ENCODE results near the gene LYPD6.

Gene LYPD6

DNA sequence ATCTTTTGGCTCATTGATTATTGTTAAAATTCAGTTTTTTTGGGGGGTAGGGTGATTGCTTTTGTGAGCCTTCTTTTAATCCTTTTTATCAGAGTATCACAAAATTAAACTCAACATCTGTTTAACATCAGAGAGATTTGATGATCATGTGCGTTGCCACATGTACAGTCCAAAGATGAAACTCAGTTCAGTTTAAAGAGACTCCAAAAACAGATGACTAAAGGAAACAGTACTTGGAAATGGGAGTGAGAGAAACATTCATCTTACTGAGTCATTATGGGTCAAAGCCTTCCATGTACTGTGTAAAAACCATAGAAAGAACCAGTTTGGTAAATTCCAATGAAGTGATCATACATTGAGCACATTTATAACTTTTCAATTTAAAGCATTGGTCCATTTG lies 53.0 kb downstream of the LYPD6 start:
- CTCF ChIA-PET = no interaction called here
- POLR2A ChIA-PET = no interaction called here
- no peak for TF ChIP-seq SP1 (IDR thresholded peaks at IDR 0.05)
- TF ChIP-seq, protein P1, sequence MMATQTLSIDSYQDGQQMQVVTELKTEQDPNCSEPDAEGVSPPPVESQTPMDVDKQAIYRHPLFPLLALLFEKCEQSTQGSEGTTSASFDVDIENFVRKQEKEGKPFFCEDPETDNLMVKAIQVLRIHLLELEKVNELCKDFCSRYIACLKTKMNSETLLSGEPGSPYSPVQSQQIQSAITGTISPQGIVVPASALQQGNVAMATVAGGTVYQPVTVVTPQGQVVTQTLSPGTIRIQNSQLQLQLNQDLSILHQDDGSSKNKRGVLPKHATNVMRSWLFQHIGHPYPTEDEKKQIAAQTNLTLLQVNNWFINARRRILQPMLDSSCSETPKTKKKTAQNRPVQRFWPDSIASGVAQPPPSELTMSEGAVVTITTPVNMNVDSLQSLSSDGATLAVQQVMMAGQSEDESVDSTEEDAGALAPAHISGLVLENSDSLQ (IDR thresholded peaks at IDR 0.05) = no peak
- no peak for TF ChIP-seq FOXK2 (IDR thresholded peaks at IDR 0.05)
- TF ChIP-seq CTBP1 (IDR thresholded peaks at IDR 0.05; ENCODE audit: borderline replicate concordance) = no peak
- TF ChIP-seq HDGF (IDR thresholded peaks at IDR 0.05; ENCODE audit: borderline replicate concordance) = no peak
- TF ChIP-seq LEF1 (IDR thresholded peaks at IDR 0.05; ENCODE audit: borderline replicate concordance) = no peak
- no peak for TF ChIP-seq ARNT (IDR thresholded peaks at IDR 0.05)
- TF ChIP-seq L3MBTL2 (conservative IDR thresholded peaks at IDR 0.05) = no peak
- no peak for TF ChIP-seq NFRKB (IDR thresholded peaks at IDR 0.05)
- no peak for TF ChIP-seq TARDBP (IDR thresholded peaks at IDR 0.05)
- TF ChIP-seq ELF4 (IDR thresholded peaks at IDR 0.05) = no peak
- TF ChIP-seq BHLHE40 (IDR thresholded peaks at IDR 0.05; ENCODE audit: borderline replicate concordance) = no peak
- no peak for TF ChIP-seq SUZ12 (IDR thresholded peaks at IDR 0.05)
- no peak for TF ChIP-seq FOXM1 (IDR thresholded peaks at IDR 0.05; ENCODE audit: borderline replicate concordance)
- no peak for TF ChIP-seq FOXA1 (IDR thresholded peaks at IDR 0.05)
- no peak for TF ChIP-seq ZNF384 (IDR thresholded peaks at IDR 0.05)
- no peak for DNase-seq (ENCODE audit: extremely low spot score)

GRCh38 chr2:149385350-149385749 lies 55.0 kb downstream of the LYPD6 start:
- ChIA-PET POLR2A (no interaction called here), CTCF (no interaction called here)
- no peak for DNase-seq (ENCODE audit: extremely low spot score)
- TF ChIP-seq FOXM1 (IDR thresholded peaks at IDR 0.05; ENCODE audit: borderline replicate concordance) = no peak
- TF ChIP-seq, protein P1 (IDR thresholded peaks at IDR 0.05) = no peak
- TF ChIP-seq NFRKB (IDR thresholded peaks at IDR 0.05) = no peak
- TF ChIP-seq SP1 (IDR thresholded peaks at IDR 0.05) = no peak
- TF ChIP-seq ELF4 (IDR thresholded peaks at IDR 0.05) = no peak
- no peak for TF ChIP-seq ARNT (IDR thresholded peaks at IDR 0.05)
- no peak for TF ChIP-seq FOXK2 (IDR thresholded peaks at IDR 0.05)

DNA sequence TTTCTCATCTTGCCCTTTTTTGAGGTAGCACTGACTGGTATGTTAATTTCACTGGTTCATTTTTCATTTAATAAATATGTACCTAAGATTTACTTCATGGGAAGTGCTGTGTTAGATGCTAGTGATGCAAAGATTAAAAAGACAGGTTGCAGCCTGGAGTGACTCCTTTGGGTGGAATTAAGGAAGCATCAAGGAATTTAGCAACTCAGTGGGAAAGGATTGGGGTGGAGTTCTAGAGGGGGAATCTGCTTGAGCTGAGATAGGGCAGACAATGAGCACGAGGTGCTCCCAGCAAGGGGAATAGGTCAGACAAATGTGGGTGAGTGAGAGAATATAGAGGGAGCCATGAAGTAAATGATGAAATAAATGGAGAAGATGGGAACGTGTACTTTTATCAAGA lies 57.0 kb downstream of the LYPD6 start:
- ChIA-PET CTCF (no interaction called here), POLR2A (no interaction called here)
- TF ChIP-seq ARNT (IDR thresholded peaks at IDR 0.05) = no peak
- no peak for DNase-seq (ENCODE audit: extremely low spot score)

DNA sequence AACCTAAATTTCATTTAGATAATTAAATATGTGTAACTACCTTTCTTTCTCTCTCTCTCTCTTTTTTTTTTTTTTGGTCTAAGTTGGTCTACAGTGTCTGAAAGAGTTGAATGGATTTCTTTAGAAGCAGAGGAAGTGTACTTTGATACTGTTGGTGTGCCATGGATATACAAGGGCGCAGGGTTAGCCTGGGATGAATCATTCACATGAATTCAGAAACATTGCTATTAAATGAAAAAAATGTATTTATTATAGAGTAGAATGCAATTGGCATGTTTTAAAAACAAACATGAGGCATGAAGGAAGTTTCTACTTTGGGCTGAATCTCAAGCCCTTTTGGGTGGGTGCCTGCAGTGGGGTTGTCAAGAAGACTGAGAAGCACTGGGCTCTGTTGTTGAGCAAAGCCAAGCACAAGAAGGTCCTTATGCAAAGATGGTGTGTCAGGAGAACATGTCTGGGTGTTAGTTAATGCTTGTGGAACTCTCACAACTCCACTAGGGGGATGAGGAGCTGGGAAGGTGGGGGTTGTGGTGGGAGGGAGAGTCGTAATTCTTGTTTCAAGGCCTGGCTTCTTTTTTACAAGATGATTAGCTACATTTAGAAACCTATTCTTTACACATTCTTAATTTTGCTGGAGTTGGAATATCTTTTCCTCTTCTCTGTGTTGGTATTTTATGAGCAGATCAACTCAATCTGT lies 57.9 kb downstream of the LYPD6 start:
- ChIA-PET POLR2A (no interaction called here), CTCF (no interaction called here)
- TF ChIP-seq TARDBP (IDR thresholded peaks at IDR 0.05) = no peak
- TF ChIP-seq CTBP1 (IDR thresholded peaks at IDR 0.05; ENCODE audit: borderline replicate concordance) = no peak
- TF ChIP-seq FOXA1 (IDR thresholded peaks at IDR 0.05) = no peak
- no peak for TF ChIP-seq LEF1 (IDR thresholded peaks at IDR 0.05; ENCODE audit: borderline replicate concordance)
- TF ChIP-seq ZNF384 (IDR thresholded peaks at IDR 0.05) = no peak
- TF ChIP-seq L3MBTL2 (conservative IDR thresholded peaks at IDR 0.05) = no peak
- no peak for TF ChIP-seq FOXK2 (IDR thresholded peaks at IDR 0.05)
- no peak for TF ChIP-seq FOXM1 (IDR thresholded peaks at IDR 0.05; ENCODE audit: borderline replicate concordance)
- no peak for TF ChIP-seq NFRKB (IDR thresholded peaks at IDR 0.05)
- TF ChIP-seq, protein P1 (IDR thresholded peaks at IDR 0.05) = no peak
- DNase-seq (ENCODE audit: extremely low spot score) = peak; percentile 76

GRCh38 chr2:149389506-149390167 lies 59.2 kb downstream of the LYPD6 start:
- ChIA-PET CTCF (no interaction called here), POLR2A (no interaction called here)
- TF ChIP-seq FOXA1 (IDR thresholded peaks at IDR 0.05) = no peak
- TF ChIP-seq BHLHE40 (IDR thresholded peaks at IDR 0.05; ENCODE audit: borderline replicate concordance) = no peak
- TF ChIP-seq ARNT (IDR thresholded peaks at IDR 0.05) = no peak
- no peak for TF ChIP-seq ELF4 (IDR thresholded peaks at IDR 0.05)
- TF ChIP-seq SUZ12 (IDR thresholded peaks at IDR 0.05) = no peak
- TF ChIP-seq SP1 (IDR thresholded peaks at IDR 0.05) = no peak
- TF ChIP-seq, protein P1 (IDR thresholded peaks at IDR 0.05) = no peak
- no peak for TF ChIP-seq FOXM1 (IDR thresholded peaks at IDR 0.05; ENCODE audit: borderline replicate concordance)
- TF ChIP-seq L3MBTL2 (conservative IDR thresholded peaks at IDR 0.05) = no peak
- no peak for TF ChIP-seq LEF1 (IDR thresholded peaks at IDR 0.05; ENCODE audit: borderline replicate concordance)
- no peak for TF ChIP-seq FOXK2 (IDR thresholded peaks at IDR 0.05)
- TF ChIP-seq HDGF (IDR thresholded peaks at IDR 0.05; ENCODE audit: borderline replicate concordance) = no peak
- no peak for TF ChIP-seq CTBP1 (IDR thresholded peaks at IDR 0.05; ENCODE audit: borderline replicate concordance)
- TF ChIP-seq TARDBP (IDR thresholded peaks at IDR 0.05) = no peak
- no peak for TF ChIP-seq ZNF384 (IDR thresholded peaks at IDR 0.05)
- TF ChIP-seq NFRKB (IDR thresholded peaks at IDR 0.05) = no peak
- no peak for DNase-seq (ENCODE audit: extremely low spot score)

DNA sequence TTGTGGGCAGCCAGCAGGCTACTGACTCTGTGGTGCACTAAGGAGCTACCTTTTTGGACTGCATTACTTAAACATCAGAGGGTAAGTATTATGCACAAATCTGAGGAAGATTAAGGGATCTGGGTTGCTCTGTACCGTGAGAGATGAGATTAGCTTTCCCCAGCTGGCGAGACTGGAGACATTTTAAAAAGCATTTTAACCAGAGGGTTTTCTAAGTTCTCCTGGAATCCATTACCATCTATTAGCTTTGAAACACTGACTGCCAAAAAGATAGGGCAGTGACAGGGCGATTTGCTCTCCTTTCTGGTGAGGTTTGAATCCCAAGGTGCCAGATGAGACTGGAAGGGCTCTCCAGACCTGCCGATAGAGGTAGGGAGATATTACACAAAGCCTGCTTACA lies 63.2 kb downstream of the LYPD6 start:
- CTCF ChIA-PET = no interaction called here
- TF ChIP-seq ZNF384 (IDR thresholded peaks at IDR 0.05) (no peak), FOXM1 (IDR thresholded peaks at IDR 0.05; ENCODE audit: borderline replicate concordance) (no peak), CTBP1 (IDR thresholded peaks at IDR 0.05; ENCODE audit: borderline replicate concordance) (no peak), TARDBP (IDR thresholded peaks at IDR 0.05) (no peak), FOXA1 (IDR thresholded peaks at IDR 0.05) (no peak), BHLHE40 (IDR thresholded peaks at IDR 0.05; ENCODE audit: borderline replicate concordance) (no peak), ARNT (IDR thresholded peaks at IDR 0.05) (no peak), FOXK2 (IDR thresholded peaks at IDR 0.05) (no peak), SP1 (IDR thresholded peaks at IDR 0.05) (no peak), SUZ12 (IDR thresholded peaks at IDR 0.05) (no peak), ELF4 (IDR thresholded peaks at IDR 0.05) (no peak), HDGF (IDR thresholded peaks at IDR 0.05; ENCODE audit: borderline replicate concordance) (no peak), L3MBTL2 (conservative IDR thresholded peaks at IDR 0.05) (no peak), NFRKB (IDR thresholded peaks at IDR 0.05) (no peak)
- TF ChIP-seq, protein P1 (IDR thresholded peaks at IDR 0.05) = no peak
- POLR2A ChIA-PET = no interaction called here
- DNase-seq (ENCODE audit: extremely low spot score) = no peak

Data from HEK293T (cell line).